HTR-8/SVneo (cell line): ENCODE data around the gene KCTD7.
A peak's percentile ranks its signal among the peaks of the same experiment; 100 is the strongest.
"Not testable (repeated sequence)": the region's sequence is repeated elsewhere in the genome, so short reads cannot be mapped to it uniquely, and the experiment has no call there.

Source experiments
- DNase-seq: peaks from one replicate; pipeline ENCODE4 v3.0.0; 2011; ENCODE audit warnings: low spot score, mixed read lengths; ENCODE audit not compliant: insufficient read length
- FAIRE-seq: peaks from 2 replicates; lab custom pipeline; 2011; peaks lifted over from hg19 to GRCh38; lab: Jason Lieb, UNC

Gene KCTD7

GRCh38 chr7:66643395-66643794 is 14.7 kb downstream of the KCTD7 start:
- DNase-seq (no peak), FAIRE-seq (no peak)

DNA sequence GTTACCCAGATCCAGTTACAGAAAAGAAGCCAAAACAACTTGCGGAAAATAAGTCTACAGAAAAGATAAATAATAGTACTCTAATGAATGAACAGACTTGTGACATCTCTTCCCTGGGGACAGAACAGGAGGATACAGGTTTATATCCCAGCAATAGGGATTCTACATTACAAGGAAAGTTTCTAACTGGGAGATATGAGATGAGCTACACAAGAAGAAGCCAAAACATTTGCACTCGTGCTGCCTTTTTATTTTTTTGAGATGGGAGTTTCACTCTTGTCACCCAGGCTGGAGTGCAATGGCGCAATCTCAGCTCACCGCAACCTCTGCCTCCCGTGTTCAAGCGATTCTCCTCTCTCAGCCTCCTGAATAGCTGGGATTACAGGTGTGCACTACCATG is 22.3 kb downstream of the KCTD7 start:
- FAIRE-seq, DNase-seq: not testable (repeated sequence)

GRCh38 chr7:66653719-66654274 is 25.1 kb downstream of the KCTD7 start:
- FAIRE-seq, DNase-seq: not testable (repeated sequence)

- FAIRE-seq (peak; percentile 52), DNase-seq (peak; percentile 94)
Measured at GRCh38 chr7:66654275-66655112, 25.8 kb downstream of the KCTD7 start.

GRCh38 chr7:66655113-66655806 is 26.6 kb downstream of the KCTD7 start:
- DNase-seq: peak; percentile 7
- FAIRE-seq: not testable (repeated sequence)

GRCh38 chr7:66655826-66656485 is 27.3 kb downstream of the KCTD7 start:
- not testable (repeated sequence) for FAIRE-seq, DNase-seq

- DNase-seq: no peak
- no peak for FAIRE-seq
Measured at GRCh38 chr7:66657798-66658197, 29.1 kb downstream of the KCTD7 start.

- FAIRE-seq (no peak), DNase-seq (no peak)
Measured at GRCh38 chr7:66662646-66663264, 34.1 kb downstream of the KCTD7 start.

- DNase-seq (no peak), FAIRE-seq (no peak)
Measured at GRCh38 chr7:66664590-66665293, 36.1 kb downstream of the KCTD7 start.

- DNase-seq: no peak
- no peak for FAIRE-seq
Measured at GRCh38 chr7:66666313-66666952, 37.8 kb downstream of the KCTD7 start.

DNA sequence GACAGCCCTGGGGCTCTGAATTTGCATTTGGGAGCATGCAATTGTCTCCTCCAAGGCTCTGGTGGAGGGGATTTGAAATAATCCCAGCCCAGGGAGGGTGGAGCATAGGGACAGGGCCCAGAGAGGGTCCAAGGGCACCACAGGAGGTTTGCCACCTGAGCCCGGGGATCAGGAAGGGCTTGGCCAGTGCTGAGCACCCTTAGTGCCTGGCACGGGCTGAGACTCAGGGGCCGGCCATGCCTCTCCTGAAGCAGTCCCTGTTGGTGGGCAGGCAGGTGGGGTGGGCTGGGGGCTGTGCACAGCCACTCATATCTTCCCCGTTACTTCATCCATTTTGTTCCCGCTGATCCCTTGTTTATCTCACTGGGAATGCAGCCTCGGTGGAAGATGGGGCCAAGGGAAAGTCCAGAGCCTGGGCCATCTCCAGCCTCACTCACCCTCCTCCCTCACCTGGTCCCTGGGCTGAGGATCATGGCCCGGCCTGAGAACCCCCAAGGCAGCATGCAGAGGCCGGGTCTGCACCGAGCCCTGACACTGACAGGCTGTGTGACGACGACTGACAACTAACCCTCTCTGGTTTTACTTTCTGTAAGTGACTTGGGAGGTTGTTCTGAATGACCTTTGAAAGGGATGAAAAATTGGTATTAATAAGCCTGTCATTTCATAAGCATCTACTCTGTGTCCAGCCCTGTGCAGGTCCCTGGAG is 38.5 kb downstream of the KCTD7 start:
- FAIRE-seq (no peak), DNase-seq (no peak)

- FAIRE-seq (no peak), DNase-seq (no peak)
Measured at GRCh38 chr7:66668112-66668511, 39.4 kb downstream of the KCTD7 start.

- no peak for DNase-seq
- FAIRE-seq: no peak
Measured at GRCh38 chr7:66668677-66669076, 40.0 kb downstream of the KCTD7 start.

DNA sequence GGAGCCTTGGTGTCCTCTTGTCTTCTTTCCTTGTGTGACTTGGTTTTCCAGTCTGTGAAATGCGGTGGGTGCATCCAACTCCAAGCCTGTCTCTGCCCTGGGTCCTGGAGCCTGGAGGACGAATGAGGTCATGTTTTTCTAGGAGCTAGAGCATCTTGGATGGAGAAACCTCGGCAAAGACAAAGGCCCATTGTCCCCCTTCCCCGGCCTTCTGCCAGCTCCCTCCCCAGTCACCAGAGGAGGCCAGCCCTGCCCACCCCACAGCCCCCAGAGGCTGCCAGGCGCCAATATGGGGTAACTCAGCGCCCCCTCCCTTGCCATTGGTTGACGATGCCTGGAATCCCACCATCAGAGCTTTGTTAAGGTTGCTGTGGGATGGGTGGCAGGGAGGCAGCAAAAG is 40.4 kb downstream of the KCTD7 start:
- no peak for DNase-seq
- no peak for FAIRE-seq

DNA sequence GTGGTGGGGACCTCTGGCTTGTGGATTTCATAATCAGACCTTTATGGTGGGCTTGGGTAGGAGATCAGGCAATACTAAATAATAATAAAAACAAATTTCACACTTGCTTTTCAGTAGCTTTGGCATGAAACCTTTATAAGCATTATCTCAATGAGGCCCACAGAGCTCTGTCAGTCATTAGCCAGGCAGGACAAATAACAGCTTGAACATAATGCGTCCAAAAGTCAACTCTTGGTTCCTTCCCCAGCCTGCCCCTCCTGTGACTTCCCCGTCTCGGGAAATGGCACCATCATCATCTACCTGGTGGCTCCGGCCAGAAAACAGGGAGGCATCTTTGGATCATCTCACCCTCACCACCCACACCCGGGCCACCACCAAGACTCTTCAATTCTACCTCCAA is 40.8 kb downstream of the KCTD7 start:
- FAIRE-seq (no peak), DNase-seq (no peak)

GRCh38 chr7:66671034-66671433 is 42.4 kb downstream of the KCTD7 start:
- DNase-seq (no peak), FAIRE-seq (no peak)

GRCh38 chr7:66671486-66671885 is 42.8 kb downstream of the KCTD7 start:
- FAIRE-seq, DNase-seq: not testable (repeated sequence)

GRCh38 chr7:66672432-66673123 is 43.9 kb downstream of the KCTD7 start:
- not testable (repeated sequence) for DNase-seq, FAIRE-seq
